Body of pancreas (tissue), 4 donors: Measurements from ENCODE around the gene RXRA.

Experiments
- POLR2A ChIP-seq, 3 donors: fragments of 450-650 bp; IDR thresholded peaks; one replicate each; pipeline ENCODE4 v1.6.1; 2016; ENCODE audit warnings: antibody characterized with exemption in 3 of 3, mild to moderate bottlenecking in 2 of 3
- TF ChIP-seq, protein P1 (sequence below), 7 experiments: fragments of 450-650 bp in 4 of 7; fragments of 200-600 bp in 3 of 7; sonication (generic) in 3 of 7; IDR thresholded peaks; one replicate each; pipeline ENCODE4 v1.5.1; 2016 to 2019; ENCODE audit warnings: antibody characterized with exemption in 7 of 7

DNA sequence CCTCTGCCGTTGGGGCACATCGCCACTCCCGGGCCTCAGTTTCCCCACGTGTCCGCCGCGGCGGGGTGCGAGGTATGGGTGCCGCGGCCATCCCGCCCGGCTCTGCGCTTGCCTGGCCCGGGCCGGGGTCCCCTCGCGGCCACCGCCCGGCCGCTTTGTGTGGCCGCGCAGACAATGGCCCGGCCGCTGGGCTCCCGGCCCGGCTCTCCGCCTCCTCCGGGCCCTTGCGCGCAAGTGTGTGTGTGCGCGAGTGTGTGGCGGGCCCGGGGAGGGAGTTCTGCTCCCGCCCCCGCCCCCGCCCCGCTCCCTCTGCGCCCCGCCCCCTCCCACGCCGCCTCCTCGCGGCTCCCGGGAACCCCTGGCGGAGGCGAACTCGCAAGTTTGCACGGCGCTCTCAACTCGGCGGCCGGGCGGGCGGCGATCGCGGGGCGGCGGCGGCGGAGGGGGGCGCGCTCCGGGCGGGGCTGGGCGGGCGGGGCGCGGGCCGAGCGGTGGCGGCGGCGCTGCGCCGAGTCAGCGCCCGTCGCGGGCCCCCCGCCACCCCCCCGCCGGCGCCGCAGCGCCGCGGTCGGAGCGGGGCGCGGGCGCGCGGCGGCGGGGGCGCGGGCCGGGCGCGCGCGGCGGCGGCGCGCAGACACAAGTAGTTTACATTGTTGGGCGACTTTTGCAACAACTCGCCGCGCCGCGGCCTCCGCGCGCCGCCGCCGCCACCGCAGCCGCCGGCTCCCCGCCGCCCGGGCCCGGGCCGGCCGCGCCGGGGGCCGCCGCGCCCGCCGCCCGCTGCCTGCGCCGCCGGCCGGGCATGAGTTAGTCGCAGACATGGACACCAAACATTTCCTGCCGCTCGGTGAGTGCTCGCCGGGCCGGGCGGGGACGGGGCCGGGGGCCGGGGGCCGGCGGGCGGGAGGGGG is at the start of gene RXRA:
- TF ChIP-seq, protein P1, sequence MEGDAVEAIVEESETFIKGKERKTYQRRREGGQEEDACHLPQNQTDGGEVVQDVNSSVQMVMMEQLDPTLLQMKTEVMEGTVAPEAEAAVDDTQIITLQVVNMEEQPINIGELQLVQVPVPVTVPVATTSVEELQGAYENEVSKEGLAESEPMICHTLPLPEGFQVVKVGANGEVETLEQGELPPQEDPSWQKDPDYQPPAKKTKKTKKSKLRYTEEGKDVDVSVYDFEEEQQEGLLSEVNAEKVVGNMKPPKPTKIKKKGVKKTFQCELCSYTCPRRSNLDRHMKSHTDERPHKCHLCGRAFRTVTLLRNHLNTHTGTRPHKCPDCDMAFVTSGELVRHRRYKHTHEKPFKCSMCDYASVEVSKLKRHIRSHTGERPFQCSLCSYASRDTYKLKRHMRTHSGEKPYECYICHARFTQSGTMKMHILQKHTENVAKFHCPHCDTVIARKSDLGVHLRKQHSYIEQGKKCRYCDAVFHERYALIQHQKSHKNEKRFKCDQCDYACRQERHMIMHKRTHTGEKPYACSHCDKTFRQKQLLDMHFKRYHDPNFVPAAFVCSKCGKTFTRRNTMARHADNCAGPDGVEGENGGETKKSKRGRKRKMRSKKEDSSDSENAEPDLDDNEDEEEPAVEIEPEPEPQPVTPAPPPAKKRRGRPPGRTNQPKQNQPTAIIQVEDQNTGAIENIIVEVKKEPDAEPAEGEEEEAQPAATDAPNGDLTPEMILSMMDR (IDR thresholded peaks at IDR 0.05): peak in 1 of 7 experiments; percentile 35
- peak; percentile 60 to 87 (median 70) for TF ChIP-seq POLR2A (IDR thresholded peaks at IDR 0.05)
